ENCODE results near the gene CDKN2A. TPM values are rescaled to one million over a fixed set of nuclear protein-coding genes. Genes with fewer than 3 reads are reported as not detected.
A peak's percentile ranks its signal among the peaks of the same experiment; 100 is the strongest.
"Not testable (repeated sequence)": the region's sequence is repeated elsewhere in the genome, so short reads cannot be mapped to it uniquely, and the experiment has no call there.

Gene CDKN2A
- total RNA-seq, 1 donor from 2014 or later, result not detected

DNA sequence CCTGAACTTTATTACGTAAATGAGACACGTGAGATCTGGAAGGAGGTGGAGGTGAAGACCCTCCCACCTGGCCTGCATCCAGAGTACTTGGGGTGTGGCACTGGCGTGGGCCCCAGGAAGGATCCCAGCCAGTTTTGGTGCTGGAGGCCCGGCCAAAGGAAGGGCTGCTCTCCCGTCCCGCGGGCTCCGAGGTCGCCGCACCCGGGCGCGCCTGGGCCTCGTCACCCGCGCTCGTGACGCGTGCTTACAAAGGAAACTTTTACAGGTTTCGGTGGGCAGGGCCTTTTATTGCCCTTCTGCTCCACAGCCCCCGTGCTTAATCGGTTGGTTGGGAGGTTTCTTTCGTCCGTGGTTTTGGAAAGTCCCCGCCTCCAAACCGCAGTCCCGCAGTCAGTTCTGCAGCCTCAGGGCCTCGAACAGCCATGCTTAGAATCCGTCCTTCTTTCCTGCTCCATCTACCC lies 29.2 kb downstream of the CDKN2A start:
- TF ChIP-seq, protein P1, sequence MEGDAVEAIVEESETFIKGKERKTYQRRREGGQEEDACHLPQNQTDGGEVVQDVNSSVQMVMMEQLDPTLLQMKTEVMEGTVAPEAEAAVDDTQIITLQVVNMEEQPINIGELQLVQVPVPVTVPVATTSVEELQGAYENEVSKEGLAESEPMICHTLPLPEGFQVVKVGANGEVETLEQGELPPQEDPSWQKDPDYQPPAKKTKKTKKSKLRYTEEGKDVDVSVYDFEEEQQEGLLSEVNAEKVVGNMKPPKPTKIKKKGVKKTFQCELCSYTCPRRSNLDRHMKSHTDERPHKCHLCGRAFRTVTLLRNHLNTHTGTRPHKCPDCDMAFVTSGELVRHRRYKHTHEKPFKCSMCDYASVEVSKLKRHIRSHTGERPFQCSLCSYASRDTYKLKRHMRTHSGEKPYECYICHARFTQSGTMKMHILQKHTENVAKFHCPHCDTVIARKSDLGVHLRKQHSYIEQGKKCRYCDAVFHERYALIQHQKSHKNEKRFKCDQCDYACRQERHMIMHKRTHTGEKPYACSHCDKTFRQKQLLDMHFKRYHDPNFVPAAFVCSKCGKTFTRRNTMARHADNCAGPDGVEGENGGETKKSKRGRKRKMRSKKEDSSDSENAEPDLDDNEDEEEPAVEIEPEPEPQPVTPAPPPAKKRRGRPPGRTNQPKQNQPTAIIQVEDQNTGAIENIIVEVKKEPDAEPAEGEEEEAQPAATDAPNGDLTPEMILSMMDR (IDR thresholded peaks at IDR 0.05; ENCODE audit: partially characterized antibody, unreplicated experiment), result no peak
- H3K4me3 Mint-ChIP-seq (ENCODE audit: unreplicated experiment), result peak overlapping the region; percentile 63
- H3K9me3 Mint-ChIP-seq (ENCODE audit: unreplicated experiment), result peaks cover 13% of the 10 kb centered on the region
- peaks cover 4% of the 10 kb centered on the region for H3K4me1 Mint-ChIP-seq (ENCODE audit: low read depth, unreplicated experiment)
- no peak for DNase-seq
- H3K36me3 Mint-ChIP-seq (ENCODE audit: unreplicated experiment), result peaks cover 6% of the 10 kb centered on the region
- peaks cover 44% of the 10 kb centered on the region for H3K27me3 Mint-ChIP-seq (ENCODE audit: unreplicated experiment)
- no peak overlapping the region for H3K27ac Mint-ChIP-seq (ENCODE audit: unreplicated experiment)

DNA sequence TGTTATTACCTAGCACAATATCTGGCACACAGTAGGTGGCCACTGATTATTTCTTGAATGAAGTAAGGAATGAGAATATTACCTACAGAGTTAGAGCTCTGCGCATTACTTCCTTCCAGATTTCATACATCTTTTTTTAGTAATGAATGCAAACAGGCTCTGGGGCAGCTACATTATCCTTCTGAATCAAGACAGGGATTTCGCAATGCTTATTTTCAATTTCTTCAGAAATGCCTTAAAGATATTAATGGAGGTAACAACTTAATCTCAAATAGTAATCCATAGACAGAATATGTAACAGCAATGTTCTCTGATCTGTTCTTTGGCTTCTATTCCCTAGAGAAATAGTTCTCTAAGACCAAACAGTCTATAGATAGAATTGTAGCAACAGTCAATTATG lies 32.6 kb downstream of the CDKN2A start:
- TF ChIP-seq, protein P1 (IDR thresholded peaks at IDR 0.05; ENCODE audit: partially characterized antibody, unreplicated experiment), result no peak
- Mint-ChIP-seq H3K36me3 (ENCODE audit: unreplicated experiment) (peaks cover 9% of the 10 kb centered on the region), H3K27ac (ENCODE audit: unreplicated experiment) (no peak overlapping the region), H3K27me3 (ENCODE audit: unreplicated experiment) (peaks cover 22% of the 10 kb centered on the region), H3K9me3 (ENCODE audit: unreplicated experiment) (peaks cover 6% of the 10 kb centered on the region), H3K4me3 (ENCODE audit: unreplicated experiment) (no peak overlapping the region), H3K4me1 (ENCODE audit: low read depth, unreplicated experiment) (peaks cover 2% of the 10 kb centered on the region)
- no peak for DNase-seq

DNA sequence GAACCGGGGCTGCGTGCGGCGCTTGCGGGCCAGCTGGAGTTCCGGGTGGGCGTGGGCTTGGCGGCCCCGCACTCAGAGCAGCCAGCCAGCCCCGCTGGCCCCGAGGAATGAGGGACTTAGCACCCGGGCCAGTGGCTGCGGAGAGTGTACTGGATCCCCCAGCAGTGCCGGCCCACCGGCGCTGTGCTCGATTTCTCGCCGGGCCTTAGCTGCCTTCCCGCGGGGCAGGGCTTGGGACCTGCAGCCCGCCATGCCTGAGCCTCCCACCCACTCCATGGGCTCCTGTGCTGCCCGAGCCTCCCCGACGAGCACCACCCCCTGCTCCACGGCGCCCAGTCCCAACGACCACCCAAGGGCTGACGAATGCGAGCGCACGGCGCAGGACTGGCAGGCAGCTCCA lies 34.9 kb downstream of the CDKN2A start:
- H3K9me3 Mint-ChIP-seq (ENCODE audit: unreplicated experiment); H3K4me1 Mint-ChIP-seq (ENCODE audit: low read depth, unreplicated experiment); H3K4me3 Mint-ChIP-seq (ENCODE audit: unreplicated experiment); H3K27me3 Mint-ChIP-seq (ENCODE audit: unreplicated experiment); H3K36me3 Mint-ChIP-seq (ENCODE audit: unreplicated experiment); DNase-seq; H3K27ac Mint-ChIP-seq (ENCODE audit: unreplicated experiment): not testable (repeated sequence)

DNA sequence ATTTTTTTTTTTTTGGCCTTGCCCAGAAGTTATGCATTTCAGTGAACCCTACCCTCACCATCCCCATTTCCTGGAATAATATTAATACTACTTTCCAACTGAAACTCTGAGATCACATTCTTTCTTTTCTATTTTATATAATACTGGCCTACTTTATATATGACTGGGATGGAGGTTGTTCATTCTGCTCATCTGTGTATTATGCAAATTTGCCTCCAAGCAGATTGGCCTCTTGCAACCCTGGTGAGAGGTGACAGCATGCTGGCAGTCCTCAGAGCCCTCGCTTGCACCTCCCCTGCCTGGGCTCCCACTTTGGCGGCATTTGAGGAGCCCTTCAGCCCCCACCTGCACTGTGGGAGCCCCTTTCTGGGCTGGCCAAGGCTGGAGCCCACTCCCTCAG lies 35.4 kb downstream of the CDKN2A start:
- DNase-seq, result no peak
- Mint-ChIP-seq H3K9me3 (ENCODE audit: unreplicated experiment) (peaks cover 4% of the 10 kb centered on the region), H3K4me3 (ENCODE audit: unreplicated experiment) (no peak overlapping the region), H3K27ac (ENCODE audit: unreplicated experiment) (no peak overlapping the region), H3K36me3 (ENCODE audit: unreplicated experiment) (peaks cover 9% of the 10 kb centered on the region), H3K27me3 (ENCODE audit: unreplicated experiment) (peaks cover 7% of the 10 kb centered on the region), H3K4me1 (ENCODE audit: low read depth, unreplicated experiment) (no peaks in the 10 kb centered on the region)
- TF ChIP-seq, protein P1 (IDR thresholded peaks at IDR 0.05; ENCODE audit: partially characterized antibody, unreplicated experiment), result no peak

DNA sequence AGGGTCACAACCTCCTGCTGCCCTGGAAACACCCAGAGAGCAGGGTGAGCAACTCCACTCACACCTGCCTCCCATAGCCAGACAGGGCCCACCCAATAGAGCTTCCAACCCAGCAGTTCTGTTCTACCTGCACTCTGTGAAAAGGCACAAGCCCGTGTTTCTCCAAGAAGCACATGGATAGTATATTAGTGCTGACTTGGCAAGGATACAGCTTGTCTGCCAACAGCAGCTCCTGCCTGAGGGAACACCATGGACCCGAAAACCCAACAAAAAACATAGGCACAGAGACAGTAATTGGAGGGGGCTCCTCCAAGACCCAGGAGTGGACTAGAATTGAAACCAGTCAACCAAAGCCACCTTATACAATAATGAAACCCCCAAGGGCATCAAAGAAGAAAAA lies 48.6 kb downstream of the CDKN2A start:
- TF ChIP-seq, protein P1 (IDR thresholded peaks at IDR 0.05; ENCODE audit: partially characterized antibody, unreplicated experiment), result no peak
- Mint-ChIP-seq H3K9me3 (ENCODE audit: unreplicated experiment) (no peaks in the 10 kb centered on the region), H3K36me3 (ENCODE audit: unreplicated experiment) (no peaks in the 10 kb centered on the region), H3K4me1 (ENCODE audit: low read depth, unreplicated experiment) (no peaks in the 10 kb centered on the region), H3K4me3 (ENCODE audit: unreplicated experiment) (no peak overlapping the region), H3K27me3 (ENCODE audit: unreplicated experiment) (no peaks in the 10 kb centered on the region), H3K27ac (ENCODE audit: unreplicated experiment) (no peak overlapping the region)
- no peak for DNase-seq

DNA sequence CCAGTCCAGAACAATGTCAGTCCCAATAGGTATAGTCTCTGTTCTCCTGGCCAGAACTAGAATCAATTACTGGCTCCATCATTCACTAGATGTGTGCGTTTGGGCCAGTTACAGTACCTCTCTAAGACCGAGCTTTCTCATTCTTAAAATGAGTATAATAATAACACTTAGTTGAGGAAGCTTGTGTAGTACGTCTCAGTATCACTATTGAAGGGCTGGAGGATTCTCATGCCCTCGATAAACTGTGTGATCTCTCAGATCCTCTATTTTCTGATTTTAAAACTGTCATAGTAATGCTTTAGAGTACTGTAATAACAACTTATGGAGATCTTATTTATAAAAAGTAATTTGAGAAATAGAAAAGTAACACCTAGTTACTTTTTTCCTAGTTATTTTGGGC lies 50.7 kb downstream of the CDKN2A start:
- H3K27me3 Mint-ChIP-seq (ENCODE audit: unreplicated experiment), result no peaks in the 10 kb centered on the region
- H3K4me3 Mint-ChIP-seq (ENCODE audit: unreplicated experiment), result no peak overlapping the region
- no peaks in the 10 kb centered on the region for H3K36me3 Mint-ChIP-seq (ENCODE audit: unreplicated experiment)
- H3K27ac Mint-ChIP-seq (ENCODE audit: unreplicated experiment), result no peak overlapping the region
- no peaks in the 10 kb centered on the region for H3K9me3 Mint-ChIP-seq (ENCODE audit: unreplicated experiment)
- no peak for DNase-seq
- H3K4me1 Mint-ChIP-seq (ENCODE audit: low read depth, unreplicated experiment), result no peaks in the 10 kb centered on the region
- TF ChIP-seq, protein P1 (IDR thresholded peaks at IDR 0.05; ENCODE audit: partially characterized antibody, unreplicated experiment), result no peak

Measured in glutamatergic neuron (in vitro differentiated cells).